K562 (cell line): ENCODE measurements around the gene TMEM108.

Experiments used
- JUN ChIP-seq, 2 experiments: sonication (generic) in 1 of 2; formaldehyde crosslinking in 1 of 2; IDR thresholded peaks; 2 replicates each; pipeline versions ENCODE4 v1.6.1 to v1.8.0; 2012 to 2022; ENCODE audit warnings: borderline replicate concordance in 2 of 2, mild to moderate bottlenecking in 2 of 2, improper control_type of control experiment in 1 of 2, low read depth in 1 of 2, low read length in 1 of 2, missing genetic modification reagents in 1 of 2
- MTA2 ChIP-seq: fragments of 450-650 bp; IDR thresholded peaks from 2 replicates; pipeline ENCODE4 v1.6.1; 2016; ENCODE audit warnings: low read depth
- NBN ChIP-seq: fragments of 450-650 bp; IDR thresholded peaks from 2 replicates; pipeline ENCODE4 v1.6.1; 2016; ENCODE audit warnings: low read depth, mild to moderate bottlenecking
- SRF ChIP-seq, 2 experiments: fragments of 250-450, 450-650 bp in 1 of 2; sonication (Bioruptor Pico) in 1 of 2; sonication (generic) in 1 of 2; formaldehyde crosslinking; IDR thresholded peaks; 2 replicates each; pipeline versions ENCODE4 v1.5.0 to v1.5.1; 2020 to 2022; ENCODE audit warnings: mild to moderate bottlenecking in 1 of 2, missing genetic modification reagents in 1 of 2

- no peak for TF ChIP-seq NBN
- TF ChIP-seq MTA2 = no peak
- no peak for TF ChIP-seq SRF (CRISPR knock-in tag; IDR thresholded peaks at IDR 0.05)
- TF ChIP-seq JUN (IDR thresholded peaks at IDR 0.05; ENCODE audit: borderline replicate concordance, low read depth, low read length) = no peak
- no peak for TF ChIP-seq JUN (CRISPR knock-in tag; IDR thresholded peaks at IDR 0.05; ENCODE audit: borderline replicate concordance)
Measured at GRCh38 chr3:133424937-133425869, 387.0 kb downstream of the TMEM108 start.
